HCT116 (cell line): Measurements from ENCODE around the gene CSTF2. TPM values are rescaled to one million over a fixed set of nuclear protein-coding genes. Genes with fewer than 3 reads are reported as not detected.

Experiments
- ATAC-seq: fragments of 200-7000 bp; cut with Tn5 transposase; 2 replicates; pipeline ENCODE4 v1.9.1; 2020; ENCODE audit warnings: mild to moderate bottlenecking, moderate library complexity
- BruUV-seq: library from RNA; stranded (reverse); fragments of 400-500 nt; replicated peaks from 2 replicates; lab custom pipeline; 2021; lab: Mats Ljungman, UMichigan
- CTCF ChIA-PET: fragments of 300-600 bp; sonication (Branson Sonifier 250); formaldehyde crosslinking; loops from one replicate; lab custom pipeline; 2021; ENCODE audit warnings: antibody characterized with exemption; lab: Charles Lee
- POLR2A ChIA-PET: fragments of 300-600, 350-600 bp; sonication (Branson Sonifier 250); formaldehyde crosslinking; loops from one replicate; lab custom pipeline; 2021; ENCODE audit warnings: antibody characterized with exemption; lab: Charles Lee
- RAD21 ChIA-PET, 2 experiments: fragments of 300-600 bp; sonication (Branson Sonifier 250); formaldehyde crosslinking; loops; one replicate each; lab custom pipeline; 2023; ENCODE audit warnings: low total read pairs in 2 of 2; ENCODE audit not compliant: uncharacterized antibody in 2 of 2, unreplicated experiment in 2 of 2, low non-redundant PET in 1 of 2; lab: Charles Lee
- DNase-seq: peaks from one replicate; pipeline ENCODE4 v3.0.0-alpha.2; 2010; ENCODE audit warnings: low read depth, low spot score
- H2AFZ ChIP-seq: fragments of 200-600 bp; shearing (Covaris generic), sonication (generic); 2 replicates; pipeline ENCODE4 v1.6.1; 2017; ENCODE audit warnings: low read depth, mixed run types, mixed read lengths, antibody characterized with exemption, low read length; ENCODE audit not compliant: poor library complexity, severe bottlenecking
- H3K27ac ChIP-seq: 2 replicates; pipeline ENCODE4 v1.5.1; 2012; ENCODE audit warnings: low read depth, low read length
- H3K27me3 ChIP-seq: fragments of 200-600 bp; sonication (generic); 2 replicates; pipeline ENCODE4 v1.6.1; 2016; ENCODE audit warnings: mixed run types, low read length, mixed read lengths; ENCODE audit not compliant: insufficient read depth
- H3K36me3 ChIP-seq, 2 experiments: fragments of 200-500 bp in 1 of 2; fragments of 200-600 bp in 1 of 2; sonication (Bioruptor generic) in 1 of 2; sonication (generic) in 1 of 2; 2 replicates each; pipeline versions ENCODE4 v1.5.1 to v1.6.1; 2014 to 2016; ENCODE audit warnings: low read length in 2 of 2, inconsistent platforms in 1 of 2, mixed read lengths in 1 of 2, mixed run types in 1 of 2; ENCODE audit not compliant: insufficient read depth in 2 of 2, control insufficient read depth in 1 of 2
- H3K4me1 ChIP-seq, 2 experiments: fragments of 200-600 bp in 1 of 2; sonication (generic) in 1 of 2; 2 replicates each; pipeline versions ENCODE4 v1.5.1 to v1.6.1; 2012 to 2017; ENCODE audit warnings: low read length in 2 of 2, inconsistent platforms in 1 of 2, mild to moderate bottlenecking in 1 of 2, mixed read lengths in 1 of 2, mixed run types in 1 of 2, moderate library complexity in 1 of 2; ENCODE audit not compliant: insufficient read depth in 2 of 2, control insufficient read depth in 1 of 2
- H3K4me2 ChIP-seq: fragments of 200-600 bp; sonication (generic); 2 replicates; pipeline ENCODE4 v1.6.1; 2017; ENCODE audit warnings: mixed run types, low read length, mixed read lengths
- H3K4me3 ChIP-seq, 2 experiments: fragments of 200-600 bp in 1 of 2; sonication (generic) in 1 of 2; replicated peaks in 1 of 2; 2 replicates each; pipeline ENCODE4 v1.5.1; 2011 to 2016; ENCODE audit warnings: low read length in 2 of 2, control low read depth in 1 of 2, low read depth in 1 of 2, mild to moderate bottlenecking in 1 of 2, mixed read lengths in 1 of 2, mixed run types in 1 of 2
- H3K79me2 ChIP-seq: fragments of 200-600 bp; sonication (generic); 2 replicates; pipeline ENCODE4 v1.6.1; 2017; ENCODE audit warnings: mild to moderate bottlenecking, mixed run types, low read length, moderate library complexity, mixed read lengths; ENCODE audit not compliant: insufficient read depth
- H3K9ac ChIP-seq: fragments of 200-600 bp; sonication (generic); 2 replicates; pipeline ENCODE4 v1.6.1; 2016; ENCODE audit warnings: low read length, mixed read lengths
- H3K9me2 ChIP-seq: fragments of 200-600 bp; sonication (generic), shearing (Covaris generic); 2 replicates; pipeline ENCODE4 v1.6.1; 2017; ENCODE audit warnings: mixed run types, mild to moderate bottlenecking, moderate library complexity; ENCODE audit not compliant: insufficient read depth
- H3K9me3 ChIP-seq, 2 experiments: fragments of 200-500 bp in 1 of 2; fragments of 200-600 bp in 1 of 2; sonication (Bioruptor generic) in 1 of 2; sonication (generic) in 1 of 2; 2 replicates each; pipeline ENCODE4 v1.6.1; 2014 to 2017; ENCODE audit warnings: low read length in 2 of 2, mixed read lengths in 2 of 2, inconsistent platforms in 1 of 2, low read depth in 1 of 2, mild to moderate bottlenecking in 1 of 2, mixed run types in 1 of 2, moderate library complexity in 1 of 2; ENCODE audit not compliant: control insufficient read depth in 1 of 2, insufficient read depth in 1 of 2
- H4K20me1 ChIP-seq: fragments of 200-600 bp; sonication (generic), shearing (Covaris generic); 2 replicates; pipeline ENCODE4 v1.6.1; 2017; ENCODE audit warnings: mixed run types, mild to moderate bottlenecking, moderate library complexity; ENCODE audit not compliant: insufficient read depth
- CBX3 ChIP-seq: IDR thresholded peaks from 2 replicates; pipeline ENCODE4 v1.6.1; 2012; ENCODE audit warnings: low read depth
- ELF1 ChIP-seq: IDR thresholded peaks from 2 replicates; pipeline ENCODE4 v1.6.1; 2012; ENCODE audit warnings: low read depth, borderline replicate concordance
- SIN3A ChIP-seq: IDR thresholded peaks from 2 replicates; pipeline ENCODE4 v1.6.1; 2012; ENCODE audit warnings: low read depth
- SP1 ChIP-seq: IDR thresholded peaks from 2 replicates; pipeline ENCODE4 v1.6.1; 2012; ENCODE audit warnings: low read depth
- SRF ChIP-seq: IDR thresholded peaks from 2 replicates; pipeline ENCODE4 v1.6.1; 2012; ENCODE audit warnings: low read depth
- intact Hi-C: fragments of 100-400 bp; cut with micrococcal nuclease; formaldehyde crosslinking; loops from 2 replicates; pipeline ENCODE4 v1.10.0; 2022
- total RNA-seq: library from RNA; stranded (reverse); gene quantifications from one replicate; pipeline ENCODE4 v1.2.1, GENCODE V29; 2021; ENCODE audit not compliant: unreplicated experiment
- TF ChIP-seq, protein P1 (sequence below): IDR thresholded peaks from 2 replicates; pipeline ENCODE4 v1.6.1; 2012; ENCODE audit warnings: low read depth
- TF ChIP-seq, protein P2 (sequence below): IDR thresholded peaks from 2 replicates; pipeline ENCODE4 v1.6.1; 2012

The CSTF2 gene
- total RNA-seq, 1 experiment from 2014 or later = 34.1 TPM

DNA sequence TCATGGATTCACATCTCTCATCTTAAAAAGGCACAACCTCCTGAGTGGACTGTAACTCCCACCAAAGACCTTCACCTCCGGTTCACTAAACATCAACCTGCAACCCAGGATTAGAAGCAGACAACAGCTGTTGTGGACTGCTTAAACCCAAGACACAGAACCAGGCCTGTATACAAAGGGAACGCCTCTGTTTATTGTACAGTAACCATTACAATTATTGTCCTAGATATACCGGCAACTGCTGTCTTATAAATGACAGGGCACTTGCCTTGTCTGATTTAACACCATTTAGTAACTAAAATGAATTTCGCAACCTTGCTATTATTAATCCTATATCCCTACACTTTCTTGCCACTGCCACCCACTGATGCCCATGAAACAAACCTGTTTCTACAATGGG lies 22.8 kb upstream of the CSTF2 start:
- Histone ChIP-seq H3K4me2 (no peak overlapping the region), H2AFZ (no peak overlapping the region), H3K9me2 (no peaks in the 10 kb centered on the region), H3K36me3 (no peaks in the 10 kb centered on the region), H3K9me3 (no peaks in the 10 kb centered on the region), H3K27ac (no peak overlapping the region), H4K20me1 (no peaks in the 10 kb centered on the region), H3K79me2 (no peaks in the 10 kb centered on the region), H3K9ac (no peak overlapping the region), H3K4me1 (no peaks in the 10 kb centered on the region), H3K4me3 (no peak overlapping the region), H3K27me3 (no peaks in the 10 kb centered on the region)
- RAD21 ChIA-PET = no interaction called here
- POLR2A ChIA-PET = no interaction called here
- TF ChIP-seq, protein P1, sequence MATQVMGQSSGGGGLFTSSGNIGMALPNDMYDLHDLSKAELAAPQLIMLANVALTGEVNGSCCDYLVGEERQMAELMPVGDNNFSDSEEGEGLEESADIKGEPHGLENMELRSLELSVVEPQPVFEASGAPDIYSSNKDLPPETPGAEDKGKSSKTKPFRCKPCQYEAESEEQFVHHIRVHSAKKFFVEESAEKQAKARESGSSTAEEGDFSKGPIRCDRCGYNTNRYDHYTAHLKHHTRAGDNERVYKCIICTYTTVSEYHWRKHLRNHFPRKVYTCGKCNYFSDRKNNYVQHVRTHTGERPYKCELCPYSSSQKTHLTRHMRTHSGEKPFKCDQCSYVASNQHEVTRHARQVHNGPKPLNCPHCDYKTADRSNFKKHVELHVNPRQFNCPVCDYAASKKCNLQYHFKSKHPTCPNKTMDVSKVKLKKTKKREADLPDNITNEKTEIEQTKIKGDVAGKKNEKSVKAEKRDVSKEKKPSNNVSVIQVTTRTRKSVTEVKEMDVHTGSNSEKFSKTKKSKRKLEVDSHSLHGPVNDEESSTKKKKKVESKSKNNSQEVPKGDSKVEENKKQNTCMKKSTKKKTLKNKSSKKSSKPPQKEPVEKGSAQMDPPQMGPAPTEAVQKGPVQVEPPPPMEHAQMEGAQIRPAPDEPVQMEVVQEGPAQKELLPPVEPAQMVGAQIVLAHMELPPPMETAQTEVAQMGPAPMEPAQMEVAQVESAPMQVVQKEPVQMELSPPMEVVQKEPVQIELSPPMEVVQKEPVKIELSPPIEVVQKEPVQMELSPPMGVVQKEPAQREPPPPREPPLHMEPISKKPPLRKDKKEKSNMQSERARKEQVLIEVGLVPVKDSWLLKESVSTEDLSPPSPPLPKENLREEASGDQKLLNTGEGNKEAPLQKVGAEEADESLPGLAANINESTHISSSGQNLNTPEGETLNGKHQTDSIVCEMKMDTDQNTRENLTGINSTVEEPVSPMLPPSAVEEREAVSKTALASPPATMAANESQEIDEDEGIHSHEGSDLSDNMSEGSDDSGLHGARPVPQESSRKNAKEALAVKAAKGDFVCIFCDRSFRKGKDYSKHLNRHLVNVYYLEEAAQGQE = no peak
- TF ChIP-seq, protein P2, sequence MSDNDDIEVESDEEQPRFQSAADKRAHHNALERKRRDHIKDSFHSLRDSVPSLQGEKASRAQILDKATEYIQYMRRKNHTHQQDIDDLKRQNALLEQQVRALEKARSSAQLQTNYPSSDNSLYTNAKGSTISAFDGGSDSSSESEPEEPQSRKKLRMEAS = no peak
- TF ChIP-seq SP1 (no peak), CBX3 (no peak), SIN3A (no peak), SRF (no peak), ELF1 (no peak)
- no peak for DNase-seq
- CTCF ChIA-PET = no interaction called here
- intact Hi-C loops = no loop called here
- no peak for ATAC-seq
- BruUV-seq = no TSS peak
